RWPE1 (cell line): Measurements from ENCODE around the gene ACVRL1.

Source experiments
- CTCF ChIA-PET: fragments of 350-600 bp; sonication (Branson Sonifier 250); formaldehyde crosslinking; extraction: SDS; loops from one replicate; lab custom pipeline; 2021; lab: Yijun Ruan, JAX
- POLR2A ChIA-PET: fragments of 400-600 bp; formaldehyde crosslinking; extraction: SDS; loops from one replicate; lab custom pipeline; 2020; ENCODE audit warnings: antibody characterized with exemption; ENCODE audit not compliant: low non-redundant PET; lab: Yijun Ruan, JAX
- DNase-seq: peaks from one replicate; pipeline ENCODE4 v3.0.0; 2012; ENCODE audit warnings: low spot score
- H3K27ac ChIP-seq: fragments of 450-650 bp; 2 replicates; pipeline ENCODE4 v1.5.1; 2017
- TF ChIP-seq, protein P1 (sequence below): fragments of 450-650 bp; conservative IDR thresholded peaks from 2 replicates; pipeline ENCODE4 v1.5.1; 2017; ENCODE audit warnings: low read depth, mild to moderate bottlenecking

ACVRL1 gene

DNA sequence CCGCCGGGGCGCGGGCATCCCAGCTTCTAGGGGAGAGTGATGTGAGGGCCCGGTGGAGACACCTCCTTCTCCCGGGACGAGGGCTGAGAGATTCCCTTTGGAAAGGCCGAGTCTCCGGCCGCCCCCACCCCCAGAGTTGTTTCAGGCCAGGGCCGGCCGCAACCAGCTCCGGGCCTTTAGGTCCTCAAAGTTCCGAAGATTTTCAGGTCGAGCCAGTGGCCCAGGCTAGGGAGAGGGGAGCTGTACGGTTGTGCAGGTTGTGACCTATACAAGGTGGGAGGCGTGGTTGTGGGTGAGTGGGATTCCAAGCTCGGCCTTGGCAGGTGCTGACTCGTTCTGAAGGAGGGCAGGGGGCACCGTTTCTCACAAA, 37.8 kb upstream of the ACVRL1 start:
- ChIA-PET CTCF (no interaction called here), POLR2A (no interaction called here)
- TF ChIP-seq, protein P1, sequence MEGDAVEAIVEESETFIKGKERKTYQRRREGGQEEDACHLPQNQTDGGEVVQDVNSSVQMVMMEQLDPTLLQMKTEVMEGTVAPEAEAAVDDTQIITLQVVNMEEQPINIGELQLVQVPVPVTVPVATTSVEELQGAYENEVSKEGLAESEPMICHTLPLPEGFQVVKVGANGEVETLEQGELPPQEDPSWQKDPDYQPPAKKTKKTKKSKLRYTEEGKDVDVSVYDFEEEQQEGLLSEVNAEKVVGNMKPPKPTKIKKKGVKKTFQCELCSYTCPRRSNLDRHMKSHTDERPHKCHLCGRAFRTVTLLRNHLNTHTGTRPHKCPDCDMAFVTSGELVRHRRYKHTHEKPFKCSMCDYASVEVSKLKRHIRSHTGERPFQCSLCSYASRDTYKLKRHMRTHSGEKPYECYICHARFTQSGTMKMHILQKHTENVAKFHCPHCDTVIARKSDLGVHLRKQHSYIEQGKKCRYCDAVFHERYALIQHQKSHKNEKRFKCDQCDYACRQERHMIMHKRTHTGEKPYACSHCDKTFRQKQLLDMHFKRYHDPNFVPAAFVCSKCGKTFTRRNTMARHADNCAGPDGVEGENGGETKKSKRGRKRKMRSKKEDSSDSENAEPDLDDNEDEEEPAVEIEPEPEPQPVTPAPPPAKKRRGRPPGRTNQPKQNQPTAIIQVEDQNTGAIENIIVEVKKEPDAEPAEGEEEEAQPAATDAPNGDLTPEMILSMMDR = no peak
- DNase-seq = no peak
- H3K27ac ChIP-seq = no peak overlapping the region

DNA sequence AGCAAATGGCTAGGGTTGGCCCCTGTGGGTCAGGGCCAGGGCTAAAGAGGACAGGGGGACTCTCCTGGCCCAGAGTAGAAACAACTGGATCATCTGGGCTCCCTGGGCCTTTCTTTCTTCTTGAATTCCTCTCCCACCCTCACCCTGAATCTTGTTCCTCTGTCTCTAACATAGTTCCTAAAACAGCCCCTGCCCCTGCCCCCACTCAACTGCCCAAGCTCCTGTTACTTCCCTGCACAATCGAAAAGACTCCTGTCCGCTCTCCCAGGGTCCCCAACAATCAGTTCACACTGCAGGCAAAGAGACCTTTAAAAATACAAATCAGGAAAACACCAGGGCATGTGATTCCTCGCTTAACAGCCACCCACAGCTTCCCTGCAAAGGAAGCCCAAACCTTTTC, 37.4 kb upstream of the ACVRL1 start:
- ChIA-PET CTCF (interaction anchor here (0.7 to 0.9 kb wide), 2 partner anchors 15 to 155 kb away, joined by 3 read pairs; no protein-coding TSS in a partner anchor), POLR2A (no interaction called here)
- DNase-seq = no peak

DNA sequence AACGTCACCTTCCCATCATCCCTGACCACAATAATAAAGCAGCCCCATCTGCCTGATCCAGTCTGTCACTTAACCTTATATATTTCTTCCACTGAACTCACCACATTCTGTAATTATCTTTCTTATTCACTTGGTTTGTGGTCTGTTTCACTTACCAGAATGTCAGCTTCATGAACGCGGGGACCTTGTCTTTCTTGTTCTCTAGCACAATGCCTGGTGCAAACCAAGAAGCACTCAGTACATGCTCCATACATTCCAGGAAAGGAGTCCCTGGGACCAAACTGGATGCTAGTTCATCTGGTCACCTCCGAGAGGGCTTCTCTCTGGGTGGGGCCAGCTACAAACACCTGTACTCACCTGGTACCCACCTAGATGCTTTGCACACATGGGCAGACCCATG, 36.8 kb upstream of the ACVRL1 start:
- POLR2A ChIA-PET = no interaction called here
- CTCF ChIA-PET = interaction anchor here (0.6 to 0.9 kb wide), 3 partner anchors 16 to 156 kb away, joined by 3 read pairs; no protein-coding TSS in a partner anchor
- TF ChIP-seq, protein P1 = no peak
- H3K27ac ChIP-seq = no peak overlapping the region
- DNase-seq = no peak

More for the DNA sequence above, 37.4 kb upstream of the ACVRL1 start:
- no peak overlapping the region for H3K27ac ChIP-seq
- TF ChIP-seq, protein P1 = no peak

DNA sequence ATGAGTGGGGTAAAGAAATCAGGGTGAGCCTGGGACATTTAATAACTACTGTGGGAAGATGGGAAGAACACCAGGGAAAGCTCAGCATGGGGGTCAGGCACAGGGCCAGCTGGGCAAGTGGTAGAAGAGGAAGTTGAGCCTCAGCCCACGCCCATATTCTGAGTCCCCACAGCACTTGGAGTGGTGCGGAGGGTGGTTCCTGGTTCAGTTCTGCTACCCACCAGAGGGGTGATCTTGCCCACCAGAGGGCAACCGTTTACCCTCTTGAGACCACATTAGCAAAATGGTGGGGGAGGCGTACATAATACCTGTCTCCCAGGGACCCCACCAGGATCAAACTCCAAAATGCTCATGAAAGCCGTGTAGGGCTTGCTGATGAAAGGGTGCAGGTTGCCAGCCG, 36.2 kb upstream of the ACVRL1 start:
- no peak overlapping the region for H3K27ac ChIP-seq
- ChIA-PET CTCF (no interaction called here), POLR2A (no interaction called here)
- TF ChIP-seq, protein P1 = no peak
- no peak for DNase-seq

DNA sequence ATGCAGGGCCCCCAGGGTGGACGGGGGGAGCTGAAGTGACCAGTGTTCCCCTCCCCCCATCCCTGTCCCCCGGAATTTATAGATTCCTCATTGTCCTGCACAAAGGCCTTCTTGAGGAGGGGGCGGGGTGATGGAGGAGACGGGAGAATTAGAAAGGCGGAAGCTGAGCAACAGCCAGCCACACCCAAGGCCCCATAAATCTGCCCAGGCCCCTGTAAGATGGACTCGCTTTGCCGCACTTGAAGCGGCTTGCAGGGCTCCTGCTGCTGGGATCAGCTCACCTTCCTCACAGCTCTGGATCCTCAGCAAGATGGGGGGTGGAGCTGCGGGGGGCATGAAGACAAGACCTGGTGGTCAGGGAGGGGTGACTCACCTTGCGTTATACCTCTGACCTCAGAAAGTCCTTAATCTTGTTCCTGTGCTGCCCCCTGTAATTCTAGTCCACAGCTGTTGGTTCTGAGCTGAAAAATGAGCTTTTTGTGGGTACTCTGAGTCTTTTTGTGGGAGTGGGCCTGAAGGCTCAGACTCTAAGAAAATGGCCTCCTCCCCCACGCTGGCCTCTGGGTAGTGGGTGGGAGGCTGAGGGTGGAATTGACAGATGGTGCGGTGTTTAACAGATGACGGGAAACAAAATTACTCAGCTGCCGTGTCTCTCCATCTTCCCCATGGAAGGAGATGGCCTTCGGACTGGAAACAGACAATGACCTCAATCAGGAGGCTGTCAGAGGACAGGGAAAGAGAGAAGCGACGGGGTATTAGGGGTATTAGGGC, 35.2 kb upstream of the ACVRL1 start:
- CTCF ChIA-PET = interaction anchor here (0.6 to 0.7 kb wide), 3 partner anchors 10 to 78 kb away, joined by 3 to 7 read pairs (median 4); no protein-coding TSS in a partner anchor
- no peak for DNase-seq
- POLR2A ChIA-PET = no interaction called here
- TF ChIP-seq, protein P1 = no peak
- H3K27ac ChIP-seq = no peak overlapping the region

DNA sequence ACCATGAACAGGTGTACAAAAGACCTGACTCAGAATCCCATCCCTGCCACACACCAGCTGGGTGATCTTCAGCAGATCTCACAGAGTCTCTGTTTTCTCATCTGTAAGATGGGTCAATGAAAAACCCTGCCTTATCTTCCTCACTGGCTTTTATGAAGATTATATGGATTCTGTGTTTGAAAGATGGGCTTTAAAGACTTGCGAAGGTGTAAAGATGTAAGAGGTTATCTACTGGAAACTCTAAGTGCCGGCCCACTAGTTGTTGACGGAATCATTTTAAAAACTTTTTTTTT, 34.7 kb upstream of the ACVRL1 start:
- ChIA-PET POLR2A (no interaction called here), CTCF (interaction anchor here (0.6 to 0.7 kb wide), 2 partner anchors 9 to 79 kb away, joined by 4 to 7 read pairs; no protein-coding TSS in a partner anchor)
- TF ChIP-seq, protein P1 = no peak
- no peak for DNase-seq
- H3K27ac ChIP-seq = no peak overlapping the region
